Type B pancreatic cell (in vitro differentiated cells): ENCODE measurements around the gene CELF3. TPM values are rescaled to one million over a fixed set of nuclear protein-coding genes. Genes with fewer than 3 reads are reported as not detected.
A peak's percentile ranks its signal among the peaks of the same experiment; 100 is the strongest.

Experiments
- DNase-seq: peaks from one replicate; pipeline ENCODE4 v3.0.0; 2021; ENCODE audit warnings: mixed read lengths; ENCODE audit not compliant: unreplicated experiment; ENCODE audit errors: extremely low spot score
- H3K27ac Mint-ChIP-seq: 2 replicates; pipeline ENCODE4 v1.8.0; 2021; ENCODE audit warnings: mild to moderate bottlenecking, mixed read lengths
- H3K27me3 Mint-ChIP-seq: 2 replicates; pipeline ENCODE4 v1.8.0; 2021; ENCODE audit warnings: mixed read lengths
- H3K36me3 Mint-ChIP-seq: 2 replicates; pipeline ENCODE4 v1.8.0; 2021; ENCODE audit warnings: mixed read lengths
- H3K4me1 Mint-ChIP-seq: one replicate; pipeline ENCODE4 v1.8.0; 2021; ENCODE audit warnings: mixed read lengths; ENCODE audit not compliant: unreplicated experiment
- H3K4me3 Mint-ChIP-seq: 2 replicates; pipeline ENCODE4 v1.8.0; 2021; ENCODE audit warnings: mild to moderate bottlenecking, mixed read lengths
- H3K9me3 Mint-ChIP-seq: 2 replicates; pipeline ENCODE4 v1.8.0; 2021; ENCODE audit warnings: mixed read lengths
- total RNA-seq: library from RNA; stranded (reverse); gene quantifications from 2 replicates; pipeline ENCODE4 v1.2.1, GENCODE V29; 2021; ENCODE audit warnings: low replicate concordance
- TF ChIP-seq, protein P1 (sequence below): fragments of 200-600 bp; sonication (generic); conservative IDR thresholded peaks from 2 replicates; pipeline ENCODE4 v1.5.0; 2021; ENCODE audit warnings: antibody characterized with exemption, mild to moderate bottlenecking

Gene CELF3
- total RNA-seq, 1 donor from 2014 or later, result 17.9 TPM

DNA sequence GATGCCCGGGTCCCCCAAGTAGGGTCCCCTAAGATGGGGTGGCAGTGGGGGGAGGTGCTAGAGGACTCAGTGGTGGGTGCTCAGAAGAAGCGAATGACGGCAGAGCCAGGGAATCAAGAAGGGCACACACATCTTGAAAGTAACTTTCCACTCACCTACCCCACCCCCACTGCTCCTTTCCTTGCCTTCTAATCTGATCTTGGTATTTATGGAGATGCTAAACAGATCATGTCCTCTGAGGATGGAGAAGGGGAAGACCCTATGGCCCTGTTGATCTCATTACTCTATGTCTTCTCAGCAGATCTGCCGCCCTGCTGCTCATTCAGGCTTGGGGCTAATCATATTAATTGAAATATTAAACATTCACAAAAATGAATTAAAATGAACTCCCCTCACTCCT, 2.1 kb upstream of the CELF3 start:
- H3K4me1 Mint-ChIP-seq, result peaks cover 24% of the 10 kb centered on the region

DNA sequence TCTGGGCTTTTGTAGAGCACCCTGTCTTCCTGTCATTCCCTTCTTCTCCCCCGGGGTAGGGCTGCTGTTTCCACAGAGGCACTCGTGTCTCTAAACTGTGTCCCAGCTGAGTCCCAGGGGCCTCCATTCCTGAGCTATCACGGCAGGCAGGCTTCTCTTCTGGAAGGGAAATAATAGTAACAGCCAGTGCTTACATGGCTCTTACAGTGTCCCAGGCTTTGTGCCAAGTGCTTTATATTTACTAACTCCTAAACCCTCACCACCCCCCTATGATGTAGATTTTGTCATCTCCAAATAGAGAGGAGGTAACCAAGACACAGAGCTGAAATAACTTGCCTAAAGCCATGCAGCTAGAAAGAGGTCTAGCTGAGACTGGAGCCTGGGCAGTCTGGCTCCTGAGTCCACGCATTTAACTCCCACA, 1.4 kb upstream of the CELF3 start:
- Mint-ChIP-seq H3K4me3 (peak overlapping the region; percentile 37), H3K27me3 (peaks cover 90% of the 10 kb centered on the region), H3K4me1 (peaks cover 24% of the 10 kb centered on the region), H3K9me3 (no peaks in the 10 kb centered on the region), H3K27ac (no peak overlapping the region), H3K36me3 (no peaks in the 10 kb centered on the region)
- TF ChIP-seq, protein P1, sequence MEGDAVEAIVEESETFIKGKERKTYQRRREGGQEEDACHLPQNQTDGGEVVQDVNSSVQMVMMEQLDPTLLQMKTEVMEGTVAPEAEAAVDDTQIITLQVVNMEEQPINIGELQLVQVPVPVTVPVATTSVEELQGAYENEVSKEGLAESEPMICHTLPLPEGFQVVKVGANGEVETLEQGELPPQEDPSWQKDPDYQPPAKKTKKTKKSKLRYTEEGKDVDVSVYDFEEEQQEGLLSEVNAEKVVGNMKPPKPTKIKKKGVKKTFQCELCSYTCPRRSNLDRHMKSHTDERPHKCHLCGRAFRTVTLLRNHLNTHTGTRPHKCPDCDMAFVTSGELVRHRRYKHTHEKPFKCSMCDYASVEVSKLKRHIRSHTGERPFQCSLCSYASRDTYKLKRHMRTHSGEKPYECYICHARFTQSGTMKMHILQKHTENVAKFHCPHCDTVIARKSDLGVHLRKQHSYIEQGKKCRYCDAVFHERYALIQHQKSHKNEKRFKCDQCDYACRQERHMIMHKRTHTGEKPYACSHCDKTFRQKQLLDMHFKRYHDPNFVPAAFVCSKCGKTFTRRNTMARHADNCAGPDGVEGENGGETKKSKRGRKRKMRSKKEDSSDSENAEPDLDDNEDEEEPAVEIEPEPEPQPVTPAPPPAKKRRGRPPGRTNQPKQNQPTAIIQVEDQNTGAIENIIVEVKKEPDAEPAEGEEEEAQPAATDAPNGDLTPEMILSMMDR, result no peak
- no peak for DNase-seq

More for the DNA sequence above, 2.1 kb upstream of the CELF3 start:
- no peaks in the 10 kb centered on the region for H3K9me3 Mint-ChIP-seq
- peaks cover 91% of the 10 kb centered on the region for H3K27me3 Mint-ChIP-seq
- no peaks in the 10 kb centered on the region for H3K36me3 Mint-ChIP-seq
- DNase-seq, result no peak
- no peak overlapping the region for H3K27ac Mint-ChIP-seq
- H3K4me3 Mint-ChIP-seq, result no peak overlapping the region
- TF ChIP-seq, protein P1, result no peak

DNA sequence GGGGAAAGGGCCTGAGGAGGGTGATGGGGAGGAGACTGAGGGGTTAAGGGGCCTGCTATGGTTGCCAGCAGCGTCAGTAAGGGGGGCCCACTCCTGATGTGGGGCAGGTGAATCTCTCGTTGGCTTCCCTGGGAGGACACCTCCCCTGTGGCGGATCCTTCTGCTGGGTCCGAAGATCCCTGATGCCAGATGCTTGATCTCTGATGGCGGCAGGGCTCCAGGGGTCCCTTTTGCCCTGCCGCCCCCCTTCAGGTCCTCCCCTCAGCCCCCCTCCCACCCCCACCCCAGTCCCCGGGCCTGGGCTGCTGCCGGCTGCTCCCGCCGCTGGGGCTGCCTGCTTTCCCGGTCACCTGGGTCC, 219 bp downstream of the CELF3 start:
- H3K4me1 Mint-ChIP-seq, result peaks cover 24% of the 10 kb centered on the region
- no peak overlapping the region for H3K27ac Mint-ChIP-seq
- DNase-seq, result no peak
- H3K4me3 Mint-ChIP-seq, result peak overlapping the region; percentile 83
- no peaks in the 10 kb centered on the region for H3K36me3 Mint-ChIP-seq
- H3K27me3 Mint-ChIP-seq, result peaks cover 74% of the 10 kb centered on the region
- TF ChIP-seq, protein P1, result peak; percentile 38
- H3K9me3 Mint-ChIP-seq, result no peaks in the 10 kb centered on the region

DNA sequence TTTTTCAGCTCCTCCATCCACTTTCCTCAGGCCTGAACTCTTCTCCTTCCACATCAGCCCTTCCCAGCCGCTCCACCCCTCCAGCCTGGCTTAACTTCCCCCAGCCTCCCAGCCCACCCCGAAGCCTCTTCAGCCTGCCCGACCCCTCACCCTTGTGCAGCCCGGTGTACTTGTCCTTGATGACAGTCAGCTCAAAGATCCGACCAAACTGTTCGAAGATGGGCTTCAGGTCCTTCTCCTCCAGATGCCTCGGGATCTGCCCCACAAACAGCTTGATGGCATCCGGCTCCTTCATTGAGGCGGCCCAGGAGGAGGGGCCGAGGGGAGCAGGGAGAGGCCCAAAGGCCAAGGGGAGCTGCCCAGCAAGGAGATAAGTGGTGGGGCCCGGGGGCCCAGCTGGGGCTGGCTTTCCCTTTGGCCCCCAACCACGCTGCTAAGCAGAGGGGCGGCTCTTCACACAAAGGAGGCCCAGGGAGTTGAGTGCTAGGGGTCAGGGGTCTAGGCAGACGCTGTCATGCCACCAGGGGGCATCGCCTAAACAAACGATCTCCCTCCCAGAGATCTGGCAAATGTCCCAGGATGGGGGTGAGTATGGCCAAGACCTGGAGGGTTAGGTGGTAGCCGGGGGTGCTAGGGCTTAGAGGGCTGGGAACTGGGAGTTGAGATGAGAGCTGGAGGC, 738 bp downstream of the CELF3 start:
- no peaks in the 10 kb centered on the region for H3K36me3 Mint-ChIP-seq
- peaks cover 21% of the 10 kb centered on the region for H3K4me1 Mint-ChIP-seq
- peaks cover 70% of the 10 kb centered on the region for H3K27me3 Mint-ChIP-seq
- peak overlapping the region; percentile 83 for H3K4me3 Mint-ChIP-seq
- DNase-seq, result no peak
- peak overlapping the region; percentile 22 for H3K27ac Mint-ChIP-seq
- no peaks in the 10 kb centered on the region for H3K9me3 Mint-ChIP-seq
- TF ChIP-seq, protein P1, result peak; percentile 68

DNA sequence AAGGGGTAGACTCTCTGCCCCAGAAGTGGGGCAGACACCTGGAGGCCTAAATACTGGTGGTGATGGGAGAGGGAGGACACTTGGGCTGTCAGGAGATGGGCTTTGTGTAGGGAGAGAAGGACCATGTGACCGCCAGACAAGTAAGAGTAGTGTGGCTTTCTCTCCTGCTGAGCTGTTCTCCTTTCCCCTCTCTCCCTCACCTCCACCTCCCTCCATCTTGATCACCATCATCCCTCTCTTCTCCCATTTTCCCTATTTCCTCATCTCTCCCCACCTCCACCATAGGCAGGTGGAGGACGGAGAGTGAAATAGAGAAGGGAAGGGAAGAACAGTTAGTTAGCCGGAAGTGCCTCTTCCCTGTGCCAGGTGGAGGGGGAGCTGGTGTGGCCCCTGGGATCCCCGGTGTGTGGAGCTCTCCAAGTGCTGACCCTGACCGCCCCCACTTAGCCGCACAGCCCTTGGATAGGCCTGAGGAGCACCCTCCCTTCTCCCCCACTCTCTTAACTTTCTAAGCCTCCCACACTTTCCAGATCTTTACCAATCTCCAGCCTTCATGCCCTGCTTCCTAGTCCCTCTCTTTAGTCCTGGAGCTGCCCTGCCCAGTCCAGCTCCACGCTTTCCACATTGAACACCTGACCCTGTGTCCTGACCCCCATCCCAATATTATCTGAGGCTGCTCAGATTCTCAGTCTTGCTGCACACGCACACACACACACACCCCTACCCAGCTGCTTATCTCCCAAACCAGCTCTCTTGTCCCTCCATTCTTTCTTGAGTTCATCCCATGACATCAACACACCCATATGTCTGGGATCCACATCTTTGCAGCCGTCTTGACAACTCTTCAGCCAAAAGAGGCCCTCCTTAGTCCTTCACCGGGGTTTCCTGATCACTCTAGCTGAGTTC, 1.5 kb downstream of the CELF3 start:
- Mint-ChIP-seq H3K27ac (peak overlapping the region; percentile 22), H3K4me3 (peak overlapping the region; percentile 83)
- TF ChIP-seq, protein P1, result no peak

More for the DNA sequence above, 1.5 kb downstream of the CELF3 start:
- H3K27me3 Mint-ChIP-seq, result peaks cover 62% of the 10 kb centered on the region
- no peaks in the 10 kb centered on the region for H3K36me3 Mint-ChIP-seq
- DNase-seq, result no peak
- no peaks in the 10 kb centered on the region for H3K9me3 Mint-ChIP-seq
- peaks cover 14% of the 10 kb centered on the region for H3K4me1 Mint-ChIP-seq
